HEK293 (cell line): Measurements from ENCODE around the gene LARP1.

Source experiments
- EGR2 ChIP-seq: fragments of 450-650 bp; formaldehyde crosslinking; IDR thresholded peaks from 2 replicates; pipeline ENCODE4 v1.5.1; 2016; ENCODE audit warnings: low read depth, missing biosample characterization, missing genetic modification characterization
- FEZF1 ChIP-seq: fragments of 450-650 bp; formaldehyde crosslinking; IDR thresholded peaks from 2 replicates; pipeline ENCODE4 v1.5.1; 2016; ENCODE audit warnings: missing biosample characterization, missing genetic modification characterization
- GFI1B ChIP-seq: fragments of 450-650 bp; formaldehyde crosslinking; IDR thresholded peaks from 2 replicates; pipeline ENCODE4 v1.5.1; 2016; ENCODE audit warnings: missing biosample characterization, missing genetic modification characterization
- GLI4 ChIP-seq: fragments of 450-650 bp; formaldehyde crosslinking; IDR thresholded peaks from 2 replicates; pipeline ENCODE4 v1.5.1; 2016; ENCODE audit warnings: missing biosample characterization, missing genetic modification characterization
- HOXD13 ChIP-seq: sonication (generic); formaldehyde crosslinking; IDR thresholded peaks from 2 replicates; pipeline ENCODE4 v1.8.0; 2022; ENCODE audit warnings: missing genetic modification reagents, borderline replicate concordance
- OVOL3 ChIP-seq: fragments of 450-650 bp; formaldehyde crosslinking; IDR thresholded peaks from 2 replicates; pipeline ENCODE4 v1.5.1; 2016; ENCODE audit warnings: missing biosample characterization, missing genetic modification characterization
- PRDM10 ChIP-seq: fragments of 450-650 bp; formaldehyde crosslinking; IDR thresholded peaks from 2 replicates; pipeline ENCODE4 v1.5.1; 2016; ENCODE audit warnings: missing biosample characterization, missing genetic modification characterization
- REST ChIP-seq: fragments of 450-650 bp; formaldehyde crosslinking; IDR thresholded peaks from 2 replicates; pipeline ENCODE4 v1.5.1; 2016; ENCODE audit warnings: missing biosample characterization, missing genetic modification characterization
- SETDB1 ChIP-seq: IDR thresholded peaks from one replicate; pipeline ENCODE4 v1.6.1; 2017; ENCODE audit warnings: mild to moderate bottlenecking, low read length, moderate library complexity, mixed read lengths; ENCODE audit not compliant: insufficient read length
- TCF7L2 ChIP-seq: IDR thresholded peaks from 2 replicates; pipeline ENCODE4 v1.6.1; 2011; ENCODE audit warnings: low read depth, mild to moderate bottlenecking, inconsistent platforms, low read length, moderate library complexity, borderline replicate concordance
- YY1 ChIP-seq: fragments of 450-650 bp; formaldehyde crosslinking; IDR thresholded peaks from 2 replicates; pipeline ENCODE4 v1.5.1; 2018; ENCODE audit warnings: missing biosample characterization, missing genetic modification characterization
- ZNF148 ChIP-seq: fragments of 450-650 bp; formaldehyde crosslinking; IDR thresholded peaks from 2 replicates; pipeline ENCODE4 v1.5.0; 2017; ENCODE audit warnings: missing biosample characterization, missing genetic modification characterization, borderline replicate concordance
- ZNF16 ChIP-seq: fragments of 450-650 bp; formaldehyde crosslinking; IDR thresholded peaks from 2 replicates; pipeline ENCODE4 v1.5.1; 2016; ENCODE audit warnings: low read depth, missing biosample characterization, missing genetic modification characterization
- ZNF266 ChIP-seq: fragments of 450-650 bp; formaldehyde crosslinking; IDR thresholded peaks from 2 replicates; pipeline ENCODE4 v1.5.1; 2016; ENCODE audit warnings: missing biosample characterization, missing genetic modification characterization, low read depth
- ZNF335 ChIP-seq: fragments of 450-650 bp; formaldehyde crosslinking; conservative IDR thresholded peaks from 2 replicates; pipeline ENCODE4 v1.5.1; 2016; ENCODE audit warnings: missing biosample characterization, missing genetic modification characterization
- ZNF449 ChIP-seq: fragments of 450-650 bp; formaldehyde crosslinking; IDR thresholded peaks from 2 replicates; pipeline ENCODE4 v1.5.1; 2017; ENCODE audit warnings: missing biosample characterization, mild to moderate bottlenecking, missing genetic modification characterization, moderate library complexity
- ZNF548 ChIP-seq: fragments of 450-650 bp; formaldehyde crosslinking; IDR thresholded peaks from 2 replicates; pipeline ENCODE4 v1.5.1; 2016; ENCODE audit warnings: missing biosample characterization, missing genetic modification characterization
- ZNF596 ChIP-seq: fragments of 450-650 bp; IDR thresholded peaks from 2 replicates; pipeline ENCODE4 v1.5.0; 2018; ENCODE audit warnings: missing biosample characterization, mild to moderate bottlenecking, missing genetic modification characterization, moderate library complexity
- ZNF654 ChIP-seq: fragments of 450-650 bp; formaldehyde crosslinking; IDR thresholded peaks from 2 replicates; pipeline ENCODE4 v1.5.1; 2016; ENCODE audit warnings: low read depth, missing biosample characterization, missing genetic modification characterization
- ZNF707 ChIP-seq: fragments of 450-650 bp; formaldehyde crosslinking; IDR thresholded peaks from 2 replicates; pipeline ENCODE4 v1.5.1; 2016; ENCODE audit warnings: missing biosample characterization, missing genetic modification characterization
- ZSCAN16 ChIP-seq: fragments of 450-650 bp; formaldehyde crosslinking; IDR thresholded peaks from 2 replicates; pipeline ENCODE4 v1.5.1; 2016; ENCODE audit warnings: missing biosample characterization, missing genetic modification characterization
- TF ChIP-seq, protein P1 (sequence below): fragments of 450-650 bp; formaldehyde crosslinking; IDR thresholded peaks from 2 replicates; pipeline ENCODE4 v1.5.1; 2016; ENCODE audit warnings: missing biosample characterization, missing genetic modification characterization

The LARP1 gene

GRCh38 chr5:154850255-154851062 is 95.3 kb downstream of the LARP1 start, which contains the start of gene FAXDC2 (continued):
- TF ChIP-seq ZNF148 (tag by site-specific recombination) = no peak
- TF ChIP-seq, protein P1, sequence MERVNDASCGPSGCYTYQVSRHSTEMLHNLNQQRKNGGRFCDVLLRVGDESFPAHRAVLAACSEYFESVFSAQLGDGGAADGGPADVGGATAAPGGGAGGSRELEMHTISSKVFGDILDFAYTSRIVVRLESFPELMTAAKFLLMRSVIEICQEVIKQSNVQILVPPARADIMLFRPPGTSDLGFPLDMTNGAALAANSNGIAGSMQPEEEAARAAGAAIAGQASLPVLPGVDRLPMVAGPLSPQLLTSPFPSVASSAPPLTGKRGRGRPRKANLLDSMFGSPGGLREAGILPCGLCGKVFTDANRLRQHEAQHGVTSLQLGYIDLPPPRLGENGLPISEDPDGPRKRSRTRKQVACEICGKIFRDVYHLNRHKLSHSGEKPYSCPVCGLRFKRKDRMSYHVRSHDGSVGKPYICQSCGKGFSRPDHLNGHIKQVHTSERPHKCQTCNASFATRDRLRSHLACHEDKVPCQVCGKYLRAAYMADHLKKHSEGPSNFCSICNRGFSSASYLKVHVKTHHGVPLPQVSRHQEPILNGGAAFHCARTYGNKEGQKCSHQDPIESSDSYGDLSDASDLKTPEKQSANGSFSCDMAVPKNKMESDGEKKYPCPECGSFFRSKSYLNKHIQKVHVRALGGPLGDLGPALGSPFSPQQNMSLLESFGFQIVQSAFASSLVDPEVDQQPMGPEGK (tag by site-specific recombination) = peak; percentile 49; the same call in 1 of the 2 replicates
- no peak for TF ChIP-seq ZNF596 (tag by site-specific recombination)
- no peak for TF ChIP-seq ZSCAN16 (tag by site-specific recombination)
- TF ChIP-seq FEZF1 (tag by site-specific recombination) = no peak
- no peak for TF ChIP-seq OVOL3 (tag by site-specific recombination)
- TF ChIP-seq ZNF266 (tag by site-specific recombination) = no peak
- TF ChIP-seq GFI1B (tag by site-specific recombination) = no peak
- no peak for TF ChIP-seq ZNF16 (tag by site-specific recombination)
- no peak for TF ChIP-seq GLI4 (tag by site-specific recombination)
- TF ChIP-seq ZNF654 (tag by site-specific recombination) = no peak
- TF ChIP-seq EGR2 (tag by site-specific recombination) = peak; percentile 82
- peak; percentile 77 for TF ChIP-seq PRDM10 (tag by site-specific recombination)
- no peak for TF ChIP-seq REST (tag by site-specific recombination)
- no peak for TF ChIP-seq SETDB1
- TF ChIP-seq ZNF707 = no peak
- TF ChIP-seq TCF7L2 = no peak
- peak; percentile 52; the same call in 1 of the 2 replicates for TF ChIP-seq ZNF335 (tag by site-specific recombination)
- no peak for TF ChIP-seq ZNF548
- no peak for TF ChIP-seq HOXD13 (CRISPR knock-in tag)
- TF ChIP-seq YY1 = no peak
- peak; percentile 91 for TF ChIP-seq ZNF449 (tag by site-specific recombination)
